DND-41 (cell line): ENCODE data around the gene SYCE3.
A peak's percentile ranks its signal among the peaks of the same experiment; 100 is the strongest.

Experiments used
- EZH2 ChIP-seq: IDR thresholded peaks from 3 replicates; pipeline ENCODE4 v1.6.1; 2012; ENCODE audit warnings: borderline replicate concordance, low read depth, mild to moderate bottlenecking, moderate library complexity, low read length, inconsistent platforms; ENCODE audit not compliant: severe bottlenecking
- TF ChIP-seq, protein P1 (sequence below): IDR thresholded peaks from 2 replicates; pipeline ENCODE4 v1.5.1; 2012; ENCODE audit warnings: borderline replicate concordance, low read length, moderate library complexity, mild to moderate bottlenecking; ENCODE audit not compliant: poor library complexity, severe bottlenecking; ENCODE audit errors: extremely low read depth

DNA sequence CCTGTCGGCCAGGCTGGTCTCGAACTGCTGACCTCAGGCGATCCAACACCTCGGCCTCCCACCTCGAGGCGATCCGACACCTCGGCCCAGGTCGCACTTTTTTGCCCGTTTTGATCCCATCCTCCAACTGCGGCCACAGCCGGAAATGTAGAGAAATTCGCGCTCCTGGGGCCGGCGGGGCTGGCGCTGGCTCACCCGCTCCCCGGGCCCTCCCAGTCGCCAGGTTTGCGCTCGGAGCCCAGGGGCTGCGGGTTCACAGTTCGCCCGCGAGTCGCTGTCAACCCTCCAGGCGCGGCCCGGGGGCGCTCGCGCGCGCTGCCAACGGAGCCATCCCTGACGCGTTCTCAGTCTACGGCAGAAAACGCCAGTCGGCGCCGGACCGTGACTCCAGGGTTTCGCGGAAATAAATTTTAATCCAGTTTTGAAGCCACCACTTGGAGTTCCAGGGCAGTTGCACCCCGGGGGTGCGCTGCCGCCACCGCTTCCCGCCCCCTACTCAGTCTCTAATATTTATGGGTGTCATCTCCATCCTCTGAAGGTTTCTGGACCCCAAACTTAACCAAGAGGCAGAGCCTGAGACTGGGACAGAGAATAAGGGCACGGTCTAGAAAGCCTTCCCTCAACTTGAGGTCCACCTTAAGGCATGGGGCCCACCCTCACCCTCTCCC, 18.5 kb downstream of the SYCE3 start:
- TF ChIP-seq, protein P1, sequence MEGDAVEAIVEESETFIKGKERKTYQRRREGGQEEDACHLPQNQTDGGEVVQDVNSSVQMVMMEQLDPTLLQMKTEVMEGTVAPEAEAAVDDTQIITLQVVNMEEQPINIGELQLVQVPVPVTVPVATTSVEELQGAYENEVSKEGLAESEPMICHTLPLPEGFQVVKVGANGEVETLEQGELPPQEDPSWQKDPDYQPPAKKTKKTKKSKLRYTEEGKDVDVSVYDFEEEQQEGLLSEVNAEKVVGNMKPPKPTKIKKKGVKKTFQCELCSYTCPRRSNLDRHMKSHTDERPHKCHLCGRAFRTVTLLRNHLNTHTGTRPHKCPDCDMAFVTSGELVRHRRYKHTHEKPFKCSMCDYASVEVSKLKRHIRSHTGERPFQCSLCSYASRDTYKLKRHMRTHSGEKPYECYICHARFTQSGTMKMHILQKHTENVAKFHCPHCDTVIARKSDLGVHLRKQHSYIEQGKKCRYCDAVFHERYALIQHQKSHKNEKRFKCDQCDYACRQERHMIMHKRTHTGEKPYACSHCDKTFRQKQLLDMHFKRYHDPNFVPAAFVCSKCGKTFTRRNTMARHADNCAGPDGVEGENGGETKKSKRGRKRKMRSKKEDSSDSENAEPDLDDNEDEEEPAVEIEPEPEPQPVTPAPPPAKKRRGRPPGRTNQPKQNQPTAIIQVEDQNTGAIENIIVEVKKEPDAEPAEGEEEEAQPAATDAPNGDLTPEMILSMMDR, result peak; percentile 61
- peak; percentile 9 for TF ChIP-seq EZH2
